DOHH2 (cell line): ENCODE results near the gene CA5A.

Experiments used
- EZH2phosphoT487 ChIP-seq: fragments of 200-600 bp; sonication (generic); IDR thresholded peaks from 2 replicates; pipeline ENCODE4 v1.6.1; 2017; ENCODE audit warnings: borderline replicate concordance, mild to moderate bottlenecking, antibody characterized with exemption, low read length, moderate library complexity, mixed read lengths
- TF ChIP-seq, protein P1 (sequence below): fragments of 200-600 bp; sonication (generic); IDR thresholded peaks from one replicate; pipeline ENCODE4 v1.5.1; 2014; ENCODE audit warnings: antibody characterized with exemption, mild to moderate bottlenecking, low read depth, low read length; ENCODE audit not compliant: poor library complexity, severe bottlenecking

- TF ChIP-seq, protein P1, sequence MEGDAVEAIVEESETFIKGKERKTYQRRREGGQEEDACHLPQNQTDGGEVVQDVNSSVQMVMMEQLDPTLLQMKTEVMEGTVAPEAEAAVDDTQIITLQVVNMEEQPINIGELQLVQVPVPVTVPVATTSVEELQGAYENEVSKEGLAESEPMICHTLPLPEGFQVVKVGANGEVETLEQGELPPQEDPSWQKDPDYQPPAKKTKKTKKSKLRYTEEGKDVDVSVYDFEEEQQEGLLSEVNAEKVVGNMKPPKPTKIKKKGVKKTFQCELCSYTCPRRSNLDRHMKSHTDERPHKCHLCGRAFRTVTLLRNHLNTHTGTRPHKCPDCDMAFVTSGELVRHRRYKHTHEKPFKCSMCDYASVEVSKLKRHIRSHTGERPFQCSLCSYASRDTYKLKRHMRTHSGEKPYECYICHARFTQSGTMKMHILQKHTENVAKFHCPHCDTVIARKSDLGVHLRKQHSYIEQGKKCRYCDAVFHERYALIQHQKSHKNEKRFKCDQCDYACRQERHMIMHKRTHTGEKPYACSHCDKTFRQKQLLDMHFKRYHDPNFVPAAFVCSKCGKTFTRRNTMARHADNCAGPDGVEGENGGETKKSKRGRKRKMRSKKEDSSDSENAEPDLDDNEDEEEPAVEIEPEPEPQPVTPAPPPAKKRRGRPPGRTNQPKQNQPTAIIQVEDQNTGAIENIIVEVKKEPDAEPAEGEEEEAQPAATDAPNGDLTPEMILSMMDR, result no peak
- no peak for TF ChIP-seq EZH2phosphoT487
These were observed 18.0 kb downstream of the CA5A start for GRCh38 chr16:87918338-87918737.
